ENCODE results near the gene TRDMT1. TPM values are rescaled to one million over a fixed set of nuclear protein-coding genes. Genes with fewer than 3 reads are reported as not detected.

The TRDMT1 gene
- total and polyA plus RNA-seq, 2 experiments from 2014 or later = 3.9 to 10.1 TPM

GRCh38 chr10:17171141-17171641, 30.3 kb downstream of the TRDMT1 start:
- Histone ChIP-seq H3K36me3 (no peaks in the 10 kb centered on the region), H3K9me3 (ENCODE audit: low read depth) (no peaks in the 10 kb centered on the region), H3K27me3 (no peaks in the 10 kb centered on the region), H3K27ac (peak overlapping the region; percentile 90), H3K4me3 (no peak overlapping the region), H3K4me1 (ENCODE audit: low read depth) (peaks cover 31% of the 10 kb centered on the region)
- TF ChIP-seq CTCF (IDR thresholded peaks at IDR 0.05; ENCODE audit: low read depth, low read length) = no peak
- DNase-seq (ENCODE audit: low read depth in 1 of 2, low spot score in 1 of 2) = peak; percentile 38 to 65

GRCh38 chr10:17169803-17170202, 31.7 kb downstream of the TRDMT1 start:
- H3K27me3 ChIP-seq = no peaks in the 10 kb centered on the region
- H3K27ac ChIP-seq = peak overlapping the region; percentile 90
- no peaks in the 10 kb centered on the region for H3K36me3 ChIP-seq
- DNase-seq (ENCODE audit: low read depth in 1 of 2, low spot score in 1 of 2) = peak; percentile 41 to 59
- H3K4me3 ChIP-seq = no peak overlapping the region
- H3K9me3 ChIP-seq (ENCODE audit: low read depth) = no peaks in the 10 kb centered on the region
- peaks cover 31% of the 10 kb centered on the region for H3K4me1 ChIP-seq (ENCODE audit: low read depth)
- TF ChIP-seq CTCF (IDR thresholded peaks at IDR 0.05; ENCODE audit: low read depth, low read length) = no peak

GRCh38 chr10:17166699-17167098, 34.8 kb downstream of the TRDMT1 start:
- Histone ChIP-seq H3K4me1 (ENCODE audit: low read depth) (peaks cover 29% of the 10 kb centered on the region), H3K27ac (peak overlapping the region; percentile 5), H3K4me3 (no peak overlapping the region), H3K27me3 (no peaks in the 10 kb centered on the region), H3K9me3 (ENCODE audit: low read depth) (no peaks in the 10 kb centered on the region), H3K36me3 (no peaks in the 10 kb centered on the region)
- DNase-seq (ENCODE audit: low read depth in 1 of 2, low spot score in 1 of 2) = peak in 1 of 2 donors; percentile 22
- no peak for TF ChIP-seq CTCF (IDR thresholded peaks at IDR 0.05; ENCODE audit: low read depth, low read length)

DNA sequence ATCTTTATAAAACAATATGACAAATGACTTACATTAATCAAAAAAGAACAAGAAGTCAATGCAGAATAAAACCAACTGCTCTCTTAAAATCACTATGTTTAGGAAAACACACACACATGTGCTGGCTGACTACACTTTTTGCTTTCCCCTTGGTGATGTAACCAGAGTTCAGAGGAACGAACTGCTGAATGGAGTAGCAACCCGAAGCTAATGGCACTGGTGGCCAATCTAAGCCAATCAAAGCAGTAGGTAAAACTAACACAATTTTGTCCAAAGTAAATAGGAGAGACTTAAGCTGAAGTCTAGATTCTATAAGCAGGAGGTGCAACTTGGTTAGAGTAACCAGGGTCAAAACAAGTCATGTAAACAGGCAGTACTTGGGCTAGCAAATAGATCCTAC, 38.6 kb downstream of the TRDMT1 start:
- no peak for DNase-seq (ENCODE audit: low read depth in 1 of 2, low spot score in 1 of 2)
- no peaks in the 10 kb centered on the region for H3K9me3 ChIP-seq (ENCODE audit: low read depth)
- no peak for TF ChIP-seq CTCF (IDR thresholded peaks at IDR 0.05; ENCODE audit: low read depth, low read length)
- no peak overlapping the region for H3K27ac ChIP-seq
- H3K4me3 ChIP-seq = no peak overlapping the region
- H3K4me1 ChIP-seq (ENCODE audit: low read depth) = no peaks in the 10 kb centered on the region
- no peaks in the 10 kb centered on the region for H3K27me3 ChIP-seq
- H3K36me3 ChIP-seq = no peaks in the 10 kb centered on the region

- Histone ChIP-seq H3K27ac (no peak overlapping the region), H3K27me3 (no peaks in the 10 kb centered on the region), H3K4me1 (ENCODE audit: low read depth) (no peaks in the 10 kb centered on the region), H3K4me3 (no peak overlapping the region), H3K36me3 (no peaks in the 10 kb centered on the region), H3K9me3 (ENCODE audit: low read depth) (no peaks in the 10 kb centered on the region)
- no peak for DNase-seq (ENCODE audit: low read depth in 1 of 2, low spot score in 1 of 2)
- TF ChIP-seq CTCF (IDR thresholded peaks at IDR 0.05; ENCODE audit: low read depth, low read length) = no peak
Measured at GRCh38 chr10:17161775-17162174, 39.7 kb downstream of the TRDMT1 start.

- Histone ChIP-seq H3K27me3 (no peaks in the 10 kb centered on the region), H3K4me3 (no peak overlapping the region), H3K9me3 (ENCODE audit: low read depth) (no peaks in the 10 kb centered on the region), H3K4me1 (ENCODE audit: low read depth) (no peaks in the 10 kb centered on the region), H3K27ac (no peak overlapping the region), H3K36me3 (no peaks in the 10 kb centered on the region)
- no peak for TF ChIP-seq CTCF (IDR thresholded peaks at IDR 0.05; ENCODE audit: low read depth, low read length)
- DNase-seq (ENCODE audit: low read depth in 1 of 2, low spot score in 1 of 2) = no peak
Measured at GRCh38 chr10:17157024-17157423, 44.4 kb downstream of the TRDMT1 start.
